ENCODE data around the gene PAN3.

PAN3 gene

DNA sequence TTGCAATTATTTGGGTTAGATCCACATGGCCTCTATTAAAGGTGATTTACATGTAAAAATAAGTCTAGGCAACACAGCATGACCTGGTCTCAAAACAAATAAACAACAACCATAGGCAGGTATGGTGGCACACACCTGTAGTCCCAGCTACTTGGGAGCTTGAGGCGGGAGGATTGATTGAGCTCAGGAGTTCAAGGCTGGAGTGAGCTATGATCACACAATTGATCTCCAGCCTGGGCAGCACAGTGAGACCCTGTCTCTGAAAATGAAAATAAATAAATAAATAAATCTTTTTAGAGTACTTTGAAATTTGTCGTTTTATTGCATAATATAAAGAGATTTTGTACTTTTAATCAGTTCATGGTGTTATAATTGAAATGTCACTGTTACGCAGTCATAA is 93.3 kb downstream of the PAN3 start:
- H3K36me3 ChIP-seq (ENCODE audit: control insufficient read depth, insufficient read depth, low read length) = no peaks in the 10 kb centered on the region
- peaks cover 18% of the 10 kb centered on the region for H3K4me1 ChIP-seq (ENCODE audit: control insufficient read depth, insufficient read depth, low read length)
- H3K27me3 ChIP-seq (ENCODE audit: control insufficient read depth, insufficient read depth, low read length) = no peaks in the 10 kb centered on the region
- no peaks in the 10 kb centered on the region for H3K9me3 ChIP-seq (ENCODE audit: control insufficient read depth, insufficient read depth, low read length)
- H3K9ac ChIP-seq (ENCODE audit: low read depth, low read length) = no peak overlapping the region
- H3K4me3 ChIP-seq (ENCODE audit: low read depth, low read length) = no peak overlapping the region

DNA sequence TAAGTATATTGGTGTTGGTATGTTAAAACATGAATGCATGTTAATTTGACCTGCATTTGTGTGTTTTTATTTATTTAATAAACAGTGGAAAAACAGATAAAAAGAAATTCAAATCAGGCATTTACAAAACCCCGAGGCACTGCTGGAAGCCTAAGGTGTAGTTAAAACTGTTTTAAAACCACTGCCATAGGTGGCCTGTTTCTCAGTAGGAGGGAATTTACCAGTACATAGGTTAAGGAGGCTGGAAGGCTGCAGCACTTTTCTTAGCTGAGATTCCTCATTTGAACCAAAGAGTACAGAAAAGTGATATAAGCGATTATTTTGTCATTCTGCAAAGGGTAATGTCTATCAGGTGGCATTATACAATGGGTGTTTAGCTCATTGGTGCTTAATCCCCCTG is 99.6 kb downstream of the PAN3 start:
- Histone ChIP-seq H3K9me3 (ENCODE audit: control insufficient read depth, insufficient read depth, low read length) (no peaks in the 10 kb centered on the region), H3K27me3 (ENCODE audit: control insufficient read depth, insufficient read depth, low read length) (no peaks in the 10 kb centered on the region), H3K9ac (ENCODE audit: low read depth, low read length) (no peak overlapping the region), H3K4me1 (ENCODE audit: control insufficient read depth, insufficient read depth, low read length) (peaks cover 36% of the 10 kb centered on the region), H3K4me3 (ENCODE audit: low read depth, low read length) (no peak overlapping the region), H3K36me3 (ENCODE audit: control insufficient read depth, insufficient read depth, low read length) (no peaks in the 10 kb centered on the region)

DNA sequence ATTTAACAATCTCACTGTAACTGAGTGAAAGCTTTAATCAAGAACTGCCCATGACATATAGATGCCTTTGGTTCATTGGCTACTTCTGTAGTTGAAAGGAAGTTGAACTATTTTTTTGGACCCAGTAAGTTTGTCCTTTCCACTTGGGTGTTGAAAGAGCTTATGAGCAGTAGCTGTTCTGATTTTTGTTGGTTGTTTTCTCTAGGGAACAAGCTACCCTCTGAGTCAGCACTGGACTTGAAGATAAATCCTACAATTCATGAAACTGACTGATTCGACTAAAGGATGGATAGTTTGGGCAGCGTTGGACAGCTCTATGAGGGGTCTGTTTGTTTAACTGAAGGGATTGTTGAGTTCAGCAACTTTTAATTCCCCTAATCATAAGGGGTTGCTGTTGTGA is 101.0 kb downstream of the PAN3 start:
- H3K4me3 ChIP-seq (ENCODE audit: low read depth, low read length) = no peak overlapping the region
- H3K36me3 ChIP-seq (ENCODE audit: control insufficient read depth, insufficient read depth, low read length) = no peaks in the 10 kb centered on the region
- H3K27me3 ChIP-seq (ENCODE audit: control insufficient read depth, insufficient read depth, low read length) = no peaks in the 10 kb centered on the region
- no peaks in the 10 kb centered on the region for H3K9me3 ChIP-seq (ENCODE audit: control insufficient read depth, insufficient read depth, low read length)
- H3K9ac ChIP-seq (ENCODE audit: low read depth, low read length) = peak overlapping the region; percentile 16
- H3K4me1 ChIP-seq (ENCODE audit: control insufficient read depth, insufficient read depth, low read length) = peaks cover 34% of the 10 kb centered on the region

DNA sequence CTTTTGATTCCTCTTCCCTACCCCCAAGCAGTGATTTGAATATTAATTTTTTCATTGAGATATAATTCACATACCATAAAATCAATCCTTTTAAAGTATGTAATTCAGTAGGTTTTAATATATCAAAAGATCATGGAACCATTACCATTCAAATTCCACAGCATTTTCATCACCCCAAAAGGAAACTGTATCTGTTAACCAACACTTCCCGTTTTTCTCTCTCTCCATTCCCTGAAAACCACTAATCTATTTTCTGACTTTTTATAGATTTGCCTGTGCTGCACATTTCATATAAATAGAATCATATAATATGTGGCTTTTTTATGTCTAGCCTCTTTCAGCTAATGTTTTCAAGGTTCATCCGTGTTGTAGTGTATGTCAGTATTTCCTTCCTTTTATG is 107.1 kb downstream of the PAN3 start:
- Histone ChIP-seq H3K9ac (ENCODE audit: low read depth, low read length) (no peak overlapping the region), H3K27me3 (ENCODE audit: control insufficient read depth, insufficient read depth, low read length) (no peaks in the 10 kb centered on the region), H3K4me3 (ENCODE audit: low read depth, low read length) (no peak overlapping the region), H3K36me3 (ENCODE audit: control insufficient read depth, insufficient read depth, low read length) (no peaks in the 10 kb centered on the region), H3K4me1 (ENCODE audit: control insufficient read depth, insufficient read depth, low read length) (no peaks in the 10 kb centered on the region), H3K9me3 (ENCODE audit: control insufficient read depth, insufficient read depth, low read length) (no peaks in the 10 kb centered on the region)

GRCh38 chr13:28246891-28247290 is 108.5 kb downstream of the PAN3 start:
- no peaks in the 10 kb centered on the region for H3K36me3 ChIP-seq (ENCODE audit: control insufficient read depth, insufficient read depth, low read length)
- H3K9me3 ChIP-seq (ENCODE audit: control insufficient read depth, insufficient read depth, low read length) = no peaks in the 10 kb centered on the region
- H3K4me1 ChIP-seq (ENCODE audit: control insufficient read depth, insufficient read depth, low read length) = no peaks in the 10 kb centered on the region
- no peak overlapping the region for H3K4me3 ChIP-seq (ENCODE audit: low read depth, low read length)
- H3K9ac ChIP-seq (ENCODE audit: low read depth, low read length) = no peak overlapping the region
- H3K27me3 ChIP-seq (ENCODE audit: control insufficient read depth, insufficient read depth, low read length) = no peaks in the 10 kb centered on the region

GRCh38 chr13:28248080-28248479 is 109.7 kb downstream of the PAN3 start:
- no peaks in the 10 kb centered on the region for H3K27me3 ChIP-seq (ENCODE audit: control insufficient read depth, insufficient read depth, low read length)
- H3K9me3 ChIP-seq (ENCODE audit: control insufficient read depth, insufficient read depth, low read length) = no peaks in the 10 kb centered on the region
- H3K4me1 ChIP-seq (ENCODE audit: control insufficient read depth, insufficient read depth, low read length) = no peaks in the 10 kb centered on the region
- H3K36me3 ChIP-seq (ENCODE audit: control insufficient read depth, insufficient read depth, low read length) = no peaks in the 10 kb centered on the region
- H3K9ac ChIP-seq (ENCODE audit: low read depth, low read length) = no peak overlapping the region
- no peak overlapping the region for H3K4me3 ChIP-seq (ENCODE audit: low read depth, low read length)

DNA sequence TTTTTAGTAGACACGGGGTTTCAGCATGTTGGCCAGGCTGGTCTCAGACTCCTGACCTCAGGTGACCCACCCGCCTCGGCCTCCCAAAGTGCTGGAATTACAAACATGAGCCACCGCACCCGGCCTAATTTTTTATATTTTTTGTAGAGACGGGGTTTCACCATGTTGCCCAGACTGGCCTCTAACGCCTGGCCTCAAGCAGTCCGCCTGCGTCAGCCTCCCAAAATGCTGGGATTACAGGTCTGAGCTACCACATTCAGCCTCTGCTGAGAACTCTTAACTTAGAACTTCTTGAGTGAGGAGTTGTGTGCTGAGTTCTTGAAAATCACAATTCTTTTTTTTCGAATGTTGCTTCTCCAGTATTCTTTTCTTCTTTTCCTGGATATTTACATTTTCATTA is 112.2 kb downstream of the PAN3 start:
- no peaks in the 10 kb centered on the region for H3K4me1 ChIP-seq (ENCODE audit: control insufficient read depth, insufficient read depth, low read length)
- H3K9ac ChIP-seq (ENCODE audit: low read depth, low read length) = no peak overlapping the region
- H3K4me3 ChIP-seq (ENCODE audit: low read depth, low read length) = no peak overlapping the region

DNA sequence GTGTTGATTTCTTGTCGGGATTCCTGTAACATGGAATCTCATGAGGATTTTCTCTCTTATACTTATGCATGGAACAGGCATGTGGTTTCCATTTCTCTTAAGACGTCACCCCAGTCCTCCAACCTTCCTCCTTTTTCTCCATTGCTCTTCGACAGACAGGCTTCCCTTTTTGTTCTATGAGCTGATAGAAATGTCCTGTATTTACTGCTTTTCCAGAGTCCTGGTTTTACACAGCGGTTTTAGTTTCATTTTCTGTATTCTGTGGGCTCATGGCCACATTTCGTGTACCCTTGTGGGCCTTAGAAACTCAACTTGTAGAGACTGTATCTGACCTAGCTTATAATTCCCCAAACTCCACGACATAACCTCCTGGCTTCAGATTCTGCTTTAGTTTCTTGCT is 113.1 kb downstream of the PAN3 start:
- Histone ChIP-seq H3K9me3 (ENCODE audit: control insufficient read depth, insufficient read depth, low read length) (no peaks in the 10 kb centered on the region), H3K36me3 (ENCODE audit: control insufficient read depth, insufficient read depth, low read length) (no peaks in the 10 kb centered on the region), H3K4me3 (ENCODE audit: low read depth, low read length) (no peak overlapping the region), H3K4me1 (ENCODE audit: control insufficient read depth, insufficient read depth, low read length) (no peaks in the 10 kb centered on the region), H3K27me3 (ENCODE audit: control insufficient read depth, insufficient read depth, low read length) (no peaks in the 10 kb centered on the region), H3K9ac (ENCODE audit: low read depth, low read length) (no peak overlapping the region)

More for the DNA sequence above, 112.2 kb downstream of the PAN3 start:
- Histone ChIP-seq H3K27me3 (ENCODE audit: control insufficient read depth, insufficient read depth, low read length) (no peaks in the 10 kb centered on the region), H3K36me3 (ENCODE audit: control insufficient read depth, insufficient read depth, low read length) (no peaks in the 10 kb centered on the region), H3K9me3 (ENCODE audit: control insufficient read depth, insufficient read depth, low read length) (no peaks in the 10 kb centered on the region)

DNA sequence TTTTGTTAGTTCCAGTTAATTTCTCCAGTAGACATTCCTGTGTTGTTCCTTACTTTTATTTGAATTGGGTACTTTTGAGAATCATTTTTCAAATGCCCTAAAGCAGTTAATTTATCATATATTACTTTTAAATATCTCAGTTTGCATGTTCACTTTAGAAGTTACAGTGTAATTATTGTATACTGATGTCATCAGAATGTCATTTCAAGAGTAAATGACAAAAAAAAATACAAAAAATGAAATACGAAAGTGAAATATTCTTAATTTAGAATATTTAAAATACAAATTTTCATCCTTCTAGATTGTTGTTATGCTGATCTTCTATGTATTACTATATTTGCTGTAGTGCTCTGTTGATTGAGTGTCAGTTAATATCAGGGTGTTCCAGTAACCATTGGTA is 114.2 kb downstream of the PAN3 start:
- Histone ChIP-seq H3K27me3 (ENCODE audit: control insufficient read depth, insufficient read depth, low read length) (no peaks in the 10 kb centered on the region), H3K4me3 (ENCODE audit: low read depth, low read length) (no peak overlapping the region), H3K9me3 (ENCODE audit: control insufficient read depth, insufficient read depth, low read length) (no peaks in the 10 kb centered on the region)

DNA sequence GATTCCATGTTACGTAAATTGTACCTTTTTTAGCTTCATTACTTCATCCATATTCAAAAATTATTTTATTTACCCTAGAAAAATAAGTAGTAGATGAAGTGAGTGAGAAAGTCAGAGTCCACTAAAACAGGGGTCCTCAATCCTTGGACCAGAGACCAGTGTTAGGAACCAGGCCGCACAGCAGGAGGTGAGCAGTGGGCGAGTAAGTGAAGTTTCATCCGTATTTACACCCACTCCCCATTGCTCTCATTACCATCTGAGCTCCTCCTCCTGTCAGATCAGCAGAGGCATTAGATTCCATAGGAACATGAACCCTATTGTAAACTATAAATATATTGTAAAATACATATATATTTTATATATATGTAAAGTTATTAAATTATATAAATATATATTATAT is 119.0 kb downstream of the PAN3 start:
- Histone ChIP-seq H3K9ac (ENCODE audit: low read depth, low read length) (no peak overlapping the region), H3K9me3 (ENCODE audit: control insufficient read depth, insufficient read depth, low read length) (no peaks in the 10 kb centered on the region), H3K4me3 (ENCODE audit: low read depth, low read length) (no peak overlapping the region), H3K4me1 (ENCODE audit: control insufficient read depth, insufficient read depth, low read length) (no peaks in the 10 kb centered on the region), H3K36me3 (ENCODE audit: control insufficient read depth, insufficient read depth, low read length) (no peaks in the 10 kb centered on the region), H3K27me3 (ENCODE audit: control insufficient read depth, insufficient read depth, low read length) (no peaks in the 10 kb centered on the region)

More for the DNA sequence above, 114.2 kb downstream of the PAN3 start:
- Histone ChIP-seq H3K9ac (ENCODE audit: low read depth, low read length) (no peak overlapping the region), H3K4me1 (ENCODE audit: control insufficient read depth, insufficient read depth, low read length) (no peaks in the 10 kb centered on the region), H3K36me3 (ENCODE audit: control insufficient read depth, insufficient read depth, low read length) (no peaks in the 10 kb centered on the region)

DNA sequence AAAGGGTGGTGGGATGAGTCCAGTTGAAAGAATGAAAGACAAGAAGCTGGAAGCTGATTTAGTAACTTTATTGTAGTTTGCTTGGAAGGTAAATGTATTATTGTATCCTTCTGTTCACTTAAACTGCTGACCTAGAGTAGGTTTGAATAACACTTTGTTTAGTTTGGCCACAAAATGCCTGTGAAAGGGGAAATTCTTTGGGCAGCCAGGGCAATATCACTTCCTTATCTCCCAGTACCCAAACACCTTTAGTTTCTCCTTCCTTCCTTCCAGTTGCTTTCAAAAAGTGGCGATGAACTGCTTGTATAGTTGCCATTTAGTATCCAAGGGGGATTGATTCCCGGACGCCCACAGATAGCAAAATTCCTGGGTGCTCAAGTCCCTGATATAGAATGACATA is 120.1 kb downstream of the PAN3 start:
- Histone ChIP-seq H3K9me3 (ENCODE audit: control insufficient read depth, insufficient read depth, low read length) (no peaks in the 10 kb centered on the region), H3K4me3 (ENCODE audit: low read depth, low read length) (no peak overlapping the region), H3K9ac (ENCODE audit: low read depth, low read length) (no peak overlapping the region), H3K4me1 (ENCODE audit: control insufficient read depth, insufficient read depth, low read length) (no peaks in the 10 kb centered on the region), H3K36me3 (ENCODE audit: control insufficient read depth, insufficient read depth, low read length) (no peaks in the 10 kb centered on the region), H3K27me3 (ENCODE audit: control insufficient read depth, insufficient read depth, low read length) (no peaks in the 10 kb centered on the region)

DNA sequence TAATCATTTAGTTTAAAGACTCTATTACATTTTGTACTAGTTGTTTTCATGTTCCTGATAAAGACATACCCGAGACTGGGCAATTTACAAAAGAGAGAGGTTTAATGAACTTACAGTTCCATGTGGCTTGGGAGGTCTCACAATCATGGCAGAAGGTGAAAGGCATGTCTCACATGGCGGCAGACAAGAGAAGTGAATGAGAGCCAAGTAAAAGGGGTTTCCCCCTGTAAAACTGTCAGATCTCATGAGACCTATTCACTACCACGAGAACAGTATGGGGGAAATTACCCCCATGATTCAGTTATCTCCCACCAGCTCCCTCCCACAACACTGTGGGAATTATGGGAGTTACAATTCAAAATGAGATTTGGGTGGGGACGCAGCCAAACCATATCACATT is 129.2 kb downstream of the PAN3 start:
- Histone ChIP-seq H3K4me1 (ENCODE audit: control insufficient read depth, insufficient read depth, low read length) (no peaks in the 10 kb centered on the region), H3K4me3 (ENCODE audit: low read depth, low read length) (no peak overlapping the region), H3K9me3 (ENCODE audit: control insufficient read depth, insufficient read depth, low read length) (no peaks in the 10 kb centered on the region), H3K9ac (ENCODE audit: low read depth, low read length) (no peak overlapping the region), H3K36me3 (ENCODE audit: control insufficient read depth, insufficient read depth, low read length) (no peaks in the 10 kb centered on the region), H3K27me3 (ENCODE audit: control insufficient read depth, insufficient read depth, low read length) (no peaks in the 10 kb centered on the region)

DNA sequence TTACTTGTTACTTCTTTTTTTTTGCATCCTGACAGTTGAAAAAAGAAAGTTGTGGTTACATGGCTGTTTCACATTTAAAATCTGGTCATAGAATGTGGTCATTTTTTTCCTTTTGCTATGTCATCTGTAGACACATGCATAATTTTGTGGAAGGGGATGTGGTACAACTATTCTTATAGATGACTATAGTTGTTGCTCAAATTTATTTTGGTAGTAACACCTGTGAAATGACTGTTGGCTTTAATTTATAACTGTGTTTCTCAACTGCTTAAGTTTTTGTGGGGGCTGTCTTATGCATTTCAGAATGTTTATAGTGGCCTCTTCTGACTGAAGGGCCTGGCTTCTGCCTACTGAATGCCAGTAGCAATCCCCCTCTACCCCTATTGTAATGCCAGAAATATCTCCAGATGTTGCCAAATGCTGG is 130.5 kb downstream of the PAN3 start:
- Histone ChIP-seq H3K27me3 (ENCODE audit: control insufficient read depth, insufficient read depth, low read length) (no peaks in the 10 kb centered on the region), H3K36me3 (ENCODE audit: control insufficient read depth, insufficient read depth, low read length) (no peaks in the 10 kb centered on the region), H3K4me3 (ENCODE audit: low read depth, low read length) (no peak overlapping the region), H3K4me1 (ENCODE audit: control insufficient read depth, insufficient read depth, low read length) (no peaks in the 10 kb centered on the region), H3K9me3 (ENCODE audit: control insufficient read depth, insufficient read depth, low read length) (no peaks in the 10 kb centered on the region), H3K9ac (ENCODE audit: low read depth, low read length) (no peak overlapping the region)

Data from iPS-15b (cell line).